Superior temporal gyrus (tissue), 1 donor: ENCODE results near the gene EP400.
"Not testable (repeated sequence)": the region's sequence is repeated elsewhere in the genome, so short reads cannot be mapped to it uniquely, and the experiment has no call there.

ENCODE experiments used
- DNase-seq: peaks from one replicate; pipeline ENCODE4 v3.0.0-alpha.2; 2016; ENCODE audit errors: extremely low spot score

EP400 gene

GRCh38 chr12:131950182-131950913, 606 bp downstream of the EP400 start:
- DNase-seq = no peak

GRCh38 chr12:131953810-131954209, 4.1 kb downstream of the EP400 start:
- not testable (repeated sequence) for DNase-seq

- not testable (repeated sequence) for DNase-seq
These were observed 4.7 kb downstream of the EP400 start for GRCh38 chr12:131954460-131954859.

GRCh38 chr12:131959116-131959515, 9.4 kb downstream of the EP400 start:
- no peak for DNase-seq

- DNase-seq = no peak
These were observed 10.2 kb downstream of the EP400 start for GRCh38 chr12:131959641-131960589.

- not testable (repeated sequence) for DNase-seq
These were observed 11.0 kb downstream of the EP400 start for GRCh38 chr12:131960590-131961325.

- not testable (repeated sequence) for DNase-seq
These were observed 11.6 kb downstream of the EP400 start for GRCh38 chr12:131961328-131961727.

- DNase-seq = no peak
These were observed 12.3 kb downstream of the EP400 start for GRCh38 chr12:131962069-131962468.

GRCh38 chr12:131963381-131963780, 13.6 kb downstream of the EP400 start:
- DNase-seq = no peak

GRCh38 chr12:131965073-131965472, 15.3 kb downstream of the EP400 start:
- no peak for DNase-seq

GRCh38 chr12:131971226-131971625, 21.5 kb downstream of the EP400 start:
- no peak for DNase-seq

- no peak for DNase-seq
These were observed 25.5 kb downstream of the EP400 start for GRCh38 chr12:131975228-131975627.

GRCh38 chr12:131979606-131980005, 29.9 kb downstream of the EP400 start:
- no peak for DNase-seq

- no peak for DNase-seq
These were observed 30.5 kb downstream of the EP400 start for GRCh38 chr12:131980263-131980662.

GRCh38 chr12:131981388-131981787, 31.6 kb downstream of the EP400 start:
- DNase-seq = no peak

GRCh38 chr12:131982041-131982440, 32.3 kb downstream of the EP400 start:
- DNase-seq = no peak

- DNase-seq = no peak
These were observed 33.3 kb downstream of the EP400 start for GRCh38 chr12:131983026-131983425.

GRCh38 chr12:131983554-131983953, 33.8 kb downstream of the EP400 start:
- no peak for DNase-seq

- DNase-seq = no peak
These were observed 34.6 kb downstream of the EP400 start for GRCh38 chr12:131984334-131984733.

- not testable (repeated sequence) for DNase-seq
These were observed 35.8 kb downstream of the EP400 start for GRCh38 chr12:131985510-131985875.

- DNase-seq = no peak
These were observed 36.6 kb downstream of the EP400 start for GRCh38 chr12:131986361-131986760.

GRCh38 chr12:131986910-131987309, 37.2 kb downstream of the EP400 start:
- DNase-seq = no peak
